ENCODE measurements around the gene ACE.

GRCh38 chr17:63490858-63491400 is 14.1 kb downstream of the ACE start:
- TF ChIP-seq, protein P1, sequence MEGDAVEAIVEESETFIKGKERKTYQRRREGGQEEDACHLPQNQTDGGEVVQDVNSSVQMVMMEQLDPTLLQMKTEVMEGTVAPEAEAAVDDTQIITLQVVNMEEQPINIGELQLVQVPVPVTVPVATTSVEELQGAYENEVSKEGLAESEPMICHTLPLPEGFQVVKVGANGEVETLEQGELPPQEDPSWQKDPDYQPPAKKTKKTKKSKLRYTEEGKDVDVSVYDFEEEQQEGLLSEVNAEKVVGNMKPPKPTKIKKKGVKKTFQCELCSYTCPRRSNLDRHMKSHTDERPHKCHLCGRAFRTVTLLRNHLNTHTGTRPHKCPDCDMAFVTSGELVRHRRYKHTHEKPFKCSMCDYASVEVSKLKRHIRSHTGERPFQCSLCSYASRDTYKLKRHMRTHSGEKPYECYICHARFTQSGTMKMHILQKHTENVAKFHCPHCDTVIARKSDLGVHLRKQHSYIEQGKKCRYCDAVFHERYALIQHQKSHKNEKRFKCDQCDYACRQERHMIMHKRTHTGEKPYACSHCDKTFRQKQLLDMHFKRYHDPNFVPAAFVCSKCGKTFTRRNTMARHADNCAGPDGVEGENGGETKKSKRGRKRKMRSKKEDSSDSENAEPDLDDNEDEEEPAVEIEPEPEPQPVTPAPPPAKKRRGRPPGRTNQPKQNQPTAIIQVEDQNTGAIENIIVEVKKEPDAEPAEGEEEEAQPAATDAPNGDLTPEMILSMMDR (IDR thresholded peaks at IDR 0.05) = no peak
- no peak for TF ChIP-seq POLR2A (IDR thresholded peaks at IDR 0.05)
